K562 (cell line): ENCODE measurements around the gene LRRC39. TPM values are rescaled to one million over a fixed set of nuclear protein-coding genes. Genes with fewer than 3 reads are reported as not detected.

Experiments
- ASH1L ChIP-seq: fragments of 450-650 bp; IDR thresholded peaks from 2 replicates; pipeline ENCODE4 v1.6.1; 2018; ENCODE audit warnings: borderline replicate concordance, mild to moderate bottlenecking, low read depth; ENCODE audit not compliant: partially characterized antibody
- BCOR ChIP-seq: fragments of 450-650 bp; IDR thresholded peaks from 2 replicates; pipeline ENCODE4 v1.6.1; 2016
- CSDE1 ChIP-seq, 2 experiments: fragments of 450-650 bp; IDR thresholded peaks; 2 replicates each; pipeline ENCODE4 v1.6.1; 2016; ENCODE audit warnings: mild to moderate bottlenecking in 1 of 2
- DLX4 ChIP-seq: fragments of 250-450 bp; sonication (Bioruptor Pico); IDR thresholded peaks from 2 replicates; pipeline ENCODE4 v1.6.1; 2021; ENCODE audit warnings: mild to moderate bottlenecking
- ELK3 ChIP-seq: fragments of 450-650 bp; formaldehyde crosslinking; IDR thresholded peaks from 2 replicates; pipeline ENCODE4 v1.4.0; 2020; ENCODE audit warnings: mild to moderate bottlenecking
- ETS1 ChIP-seq: conservative IDR thresholded peaks from 2 replicates; pipeline ENCODE4 v1.6.1; 2011; ENCODE audit warnings: low read depth, mild to moderate bottlenecking, low read length; ENCODE audit not compliant: control insufficient read depth
- ETV6 ChIP-seq, 3 experiments: fragments of 150-350 bp in 1 of 3; sonication (generic) in 1 of 3; formaldehyde crosslinking in 1 of 3; IDR thresholded peaks; 2 replicates each; pipeline versions ENCODE4 v1.6.1 to v1.8.0; 2014 to 2022; ENCODE audit warnings: borderline replicate concordance in 2 of 3, low read depth in 2 of 3, antibody characterized with exemption in 1 of 3, low read length in 1 of 3, mild to moderate bottlenecking in 1 of 3, missing genetic modification reagents in 1 of 3
- HINFP ChIP-seq: fragments of 450-650 bp; conservative IDR thresholded peaks from 2 replicates; pipeline ENCODE4 v1.6.1; 2016; ENCODE audit warnings: missing genetic modification characterization, low read depth, mild to moderate bottlenecking, control low read depth, missing compliant biosample characterization
- LCOR ChIP-seq: sonication (generic); formaldehyde crosslinking; IDR thresholded peaks from 2 replicates; pipeline ENCODE4 v1.8.0; 2022; ENCODE audit warnings: mild to moderate bottlenecking, missing genetic modification reagents
- MIER1 ChIP-seq: fragments of 450-650 bp; IDR thresholded peaks from 2 replicates; pipeline ENCODE4 v1.6.1; 2016; ENCODE audit warnings: antibody characterized with exemption, mild to moderate bottlenecking, low read depth
- PCBP2 ChIP-seq: fragments of 200-400 bp; formaldehyde crosslinking; IDR thresholded peaks from 2 replicates; pipeline ENCODE4 v1.6.1; 2018; ENCODE audit warnings: low read length, low read depth, mild to moderate bottlenecking, moderate library complexity; ENCODE audit not compliant: poor library complexity, severe bottlenecking
- POLR2G ChIP-seq: fragments of 200-400 bp; formaldehyde crosslinking; IDR thresholded peaks from 2 replicates; pipeline ENCODE4 v1.6.1; 2017; ENCODE audit warnings: low read depth, mild to moderate bottlenecking, antibody characterized with exemption, low read length, moderate library complexity
- TEAD4 ChIP-seq, 2 experiments: sonication (generic) in 1 of 2; formaldehyde crosslinking in 1 of 2; IDR thresholded peaks; 2 replicates each; pipeline versions ENCODE4 v1.6.1 to v1.8.0; 2012 to 2022; ENCODE audit warnings: borderline replicate concordance in 1 of 2, inconsistent platforms in 1 of 2, low read length in 1 of 2, mild to moderate bottlenecking in 1 of 2, missing genetic modification reagents in 1 of 2
- TFE3 ChIP-seq: fragments of 450-650 bp; formaldehyde crosslinking; IDR thresholded peaks from 2 replicates; pipeline ENCODE4 v1.4.0; 2020; ENCODE audit warnings: mild to moderate bottlenecking, mixed read lengths
- ZBTB49 ChIP-seq: sonication (generic); formaldehyde crosslinking; IDR thresholded peaks from 2 replicates; pipeline ENCODE4 v1.8.0; 2022; ENCODE audit warnings: missing genetic modification reagents, mild to moderate bottlenecking, borderline replicate concordance
- ZC3H8 ChIP-seq: fragments of 450-650 bp; IDR thresholded peaks from 2 replicates; pipeline ENCODE4 v1.6.1; 2017
- polyA plus RNA-seq, 8 experiments: library from polyadenylated mRNA; depleted of rRNA in 4 of 8; stranded (reverse) in 5 of 8; unstranded in 3 of 8; fragments of >200 nt; fragmentation: Nextera tagmentation in 2 of 8; fragmentation: Illumina TruSeq in 1 of 8; extraction: Ambion mirVana in 2 of 8; extraction: Trizol in 1 of 8; gene quantifications; 2 replicates each; pipeline versions ENCODE4 v1.2.1 to v1.2.3, GENCODE V29; 2011 to 2014; ENCODE audit warnings: inconsistent platforms in 1 of 8, missing spikeins in 1 of 8
- total RNA-seq, 7 experiments: library from RNA; depleted of rRNA in 6 of 7; stranded (reverse); fragments of >200 nt in 6 of 7; fragmentation: Illumina TruSeq in 2 of 7; extraction: Trizol in 2 of 7; gene quantifications; 2 replicates each; pipeline versions ENCODE4 v1.2.1 to v1.2.3, GENCODE V29; 2011 to 2021; ENCODE audit warnings: low replicate concordance in 1 of 7

The LRRC39 gene
- total and polyA plus RNA-seq, 9 of the 15 experiments (the other 6 are each of a cell fraction or from before 2014, with no cell fraction given) = 1.00 to 3.1 (median 1.3) TPM

- no peak for TF ChIP-seq ZBTB49 (CRISPR knock-in tag)
- no peak for TF ChIP-seq CSDE1 (IDR thresholded peaks at IDR 0.05)
- no peak for TF ChIP-seq TFE3 (CRISPR knock-in tag)
- TF ChIP-seq ETS1 = peak; percentile 90
- no peak for TF ChIP-seq TEAD4 (IDR thresholded peaks at IDR 0.05; ENCODE audit: low read length)
- TF ChIP-seq TEAD4 (CRISPR knock-in tag; IDR thresholded peaks at IDR 0.05; ENCODE audit: borderline replicate concordance) = no peak
- TF ChIP-seq BCOR = peak; percentile 49; the same call in 1 of the 2 replicates
- TF ChIP-seq ETV6 (IDR thresholded peaks at IDR 0.05; ENCODE audit: borderline replicate concordance in 1 of 2, low read depth in 2 of 2, low read length in 1 of 2) = peak in 1 of 2 experiments; percentile 84; a peak in 3 of 4 replicates
- TF ChIP-seq ETV6 (CRISPR knock-in tag; IDR thresholded peaks at IDR 0.05; ENCODE audit: borderline replicate concordance) = 0 out of 2 replicates have a peak, but pooled peaks have one; percentile 30
- TF ChIP-seq LCOR (CRISPR knock-in tag) = peak; percentile 97
- TF ChIP-seq MIER1 = peak; percentile 1; the same call in 1 of the 2 replicates
- TF ChIP-seq PCBP2 = no peak
- peak; percentile 78 for TF ChIP-seq ASH1L
- TF ChIP-seq HINFP = no peak
- TF ChIP-seq ZC3H8 = no peak
- TF ChIP-seq POLR2G = peak; percentile 90
- TF ChIP-seq ELK3 (CRISPR knock-in tag) = no peak
- TF ChIP-seq DLX4 (CRISPR knock-in tag) = no peak
Observed at GRCh38 chr1:100132566-100133477, 45.2 kb downstream of the LRRC39 start, which contains the start of the genes SASS6 and TRMT13 (continued).
